NCI-H2107 treated with DMSO at 0.1 percent for 48 hours (cell line): ENCODE results near the gene NPFF.

Experiments
- DNase-seq: peaks from one replicate; lab custom pipeline; 2025; ENCODE audit not compliant: unreplicated experiment; lab: John Stamatoyannopoulos, UW

Gene NPFF

GRCh38 chr12:53478865-53479264 lies 28.4 kb downstream of the NPFF start:
- DNase-seq = no peak

DNA sequence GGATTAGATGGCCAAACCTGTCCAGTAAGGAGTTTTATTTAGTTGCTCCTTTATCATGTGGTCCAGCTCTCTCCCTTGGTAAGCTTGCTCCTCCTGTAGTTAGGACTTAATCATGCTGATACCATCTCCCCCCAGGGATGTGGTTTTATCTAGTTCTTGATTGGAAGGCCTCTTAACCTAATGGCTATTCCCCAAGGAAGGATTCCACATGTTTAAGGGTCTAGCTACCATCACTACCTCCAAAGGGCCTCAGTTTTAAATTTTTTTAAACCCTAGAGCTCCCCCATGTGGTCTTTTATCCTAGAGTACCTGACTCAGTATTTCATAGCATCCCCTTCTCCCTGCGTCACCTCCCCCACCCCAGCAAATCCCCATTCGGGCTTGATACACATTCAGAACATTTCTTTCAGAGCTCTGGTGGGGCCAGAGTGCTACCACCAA lies 30.5 kb downstream of the NPFF start:
- no peak for DNase-seq

GRCh38 chr12:53474819-53475218 lies 32.5 kb downstream of the NPFF start:
- no peak for DNase-seq

GRCh38 chr12:53474077-53474476 lies 33.2 kb downstream of the NPFF start:
- no peak for DNase-seq

- DNase-seq = no peak
Measured at GRCh38 chr12:53472056-53472582, 35.2 kb downstream of the NPFF start.

GRCh38 chr12:53468282-53468681 lies 39.0 kb downstream of the NPFF start:
- DNase-seq = no peak

GRCh38 chr12:53467880-53468279 lies 39.4 kb downstream of the NPFF start:
- no peak for DNase-seq

DNA sequence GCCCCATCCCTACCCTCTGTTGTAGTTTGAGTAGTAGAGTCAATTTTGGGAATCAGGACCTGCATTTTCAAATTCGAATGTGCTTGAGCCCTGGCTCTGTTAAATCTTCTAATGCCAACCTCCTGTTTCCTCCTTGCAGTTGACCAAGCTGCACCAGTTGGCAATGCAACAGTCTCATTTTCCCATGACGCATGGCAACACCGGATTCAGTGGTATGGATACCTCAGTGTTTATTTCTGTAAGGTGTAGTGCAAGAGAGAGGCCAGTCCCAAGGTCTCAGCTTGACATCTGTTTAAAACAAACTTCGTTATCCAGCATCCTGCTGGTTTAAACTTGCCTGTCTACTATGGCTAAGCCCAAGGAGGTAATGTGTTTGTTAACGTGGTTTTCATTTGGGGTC lies 40.2 kb downstream of the NPFF start:
- no peak for DNase-seq

DNA sequence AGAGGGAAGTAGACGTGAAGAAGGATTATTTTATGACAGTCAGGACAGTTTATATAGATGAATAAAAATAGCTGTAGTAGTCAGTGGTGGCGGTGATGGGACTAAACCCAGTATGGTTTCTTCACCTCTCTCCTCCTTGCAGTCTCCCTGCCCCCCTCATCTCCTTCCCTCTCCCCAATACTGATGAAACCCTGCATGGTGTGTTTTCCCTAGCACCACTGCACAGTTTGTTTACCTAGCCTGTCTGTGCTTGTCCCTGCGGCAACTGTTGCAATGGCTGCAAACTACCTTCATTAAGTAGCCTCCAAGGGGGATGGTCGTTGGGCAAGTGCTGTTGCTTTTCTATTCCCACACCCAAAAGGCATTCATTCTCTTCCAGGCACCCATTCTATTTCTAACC lies 40.6 kb downstream of the NPFF start:
- DNase-seq = no peak

DNA sequence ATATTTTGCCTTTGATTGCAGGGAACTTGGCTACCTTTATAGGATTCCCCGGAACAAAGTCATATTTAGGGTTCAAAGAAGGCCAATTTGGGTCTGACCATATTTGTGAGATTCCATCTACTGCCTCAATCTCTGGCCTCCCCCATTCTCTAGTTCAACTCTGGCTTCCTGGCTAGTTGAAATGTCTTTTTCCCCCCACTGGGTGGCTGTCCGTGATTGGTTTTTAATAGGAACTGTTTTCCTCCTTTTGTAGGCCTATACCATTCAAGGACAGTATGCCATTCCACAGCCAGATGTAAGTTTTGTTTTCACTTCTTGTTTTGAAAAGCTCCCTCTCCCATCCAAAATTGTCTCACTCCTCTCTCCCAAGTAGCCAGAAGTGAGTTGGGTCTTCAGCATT lies 41.6 kb downstream of the NPFF start:
- DNase-seq = no peak

DNA sequence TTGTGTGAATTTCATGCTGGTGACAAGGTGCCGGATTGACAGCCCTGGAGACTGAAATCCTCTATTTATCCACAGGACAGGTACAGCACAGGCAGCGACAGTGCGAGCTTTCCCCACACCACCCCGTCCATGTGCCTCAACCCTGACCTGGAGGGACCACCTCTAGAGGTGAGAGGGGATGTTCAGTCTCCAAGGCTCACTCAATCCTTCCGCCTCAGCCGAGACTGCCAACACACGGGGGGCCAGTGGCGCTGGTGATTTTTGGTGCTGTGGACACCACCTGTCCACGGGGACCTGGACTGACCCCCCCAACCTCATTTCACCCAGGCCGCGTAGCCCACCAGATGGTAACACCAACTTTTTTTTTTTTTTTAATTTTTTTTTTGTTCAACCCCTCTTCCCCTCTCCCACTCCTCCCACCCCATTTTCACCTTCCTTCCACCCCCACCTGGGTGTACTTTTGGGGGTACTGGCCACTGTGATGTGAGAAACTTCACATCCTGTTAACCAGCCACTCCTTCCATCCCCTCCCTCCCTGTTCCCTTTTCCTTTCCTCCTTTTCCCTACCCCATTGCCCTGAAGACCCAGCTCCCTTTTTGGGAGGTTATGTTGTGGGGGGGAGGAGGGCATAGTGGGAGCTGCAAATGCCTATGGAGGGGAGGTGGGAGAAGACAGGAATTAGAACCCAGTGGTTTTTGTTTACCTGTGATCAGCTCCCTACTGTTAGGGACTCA lies 42.4 kb downstream of the NPFF start:
- DNase-seq = no peak

GRCh38 chr12:53463802-53464560 lies 43.3 kb downstream of the NPFF start:
- DNase-seq = no peak

- DNase-seq = no peak
Measured at GRCh38 chr12:53462935-53463334, 44.3 kb downstream of the NPFF start.

DNA sequence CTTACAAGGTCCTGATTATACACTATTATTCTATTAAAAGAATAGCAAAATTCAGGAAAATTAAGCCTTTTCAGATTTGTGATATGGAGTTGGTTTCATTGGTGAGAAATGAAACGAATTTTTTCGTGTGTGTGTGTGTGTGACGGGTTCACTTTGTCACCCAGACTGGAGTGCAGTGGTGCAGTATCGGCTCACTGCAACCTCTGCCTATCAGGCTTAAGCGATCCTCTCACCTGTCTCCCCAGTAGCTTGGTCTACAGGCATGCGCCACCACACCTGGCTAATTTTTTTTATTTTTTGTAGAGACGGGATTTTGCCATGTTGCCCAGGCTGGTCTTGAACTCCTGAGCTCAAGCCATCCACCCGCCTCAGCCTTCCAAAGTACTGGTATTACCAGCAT lies 45.7 kb downstream of the NPFF start:
- no peak for DNase-seq

- no peak for DNase-seq
Measured at GRCh38 chr12:53461059-53461458, 46.2 kb downstream of the NPFF start.

- no peak for DNase-seq
Measured at GRCh38 chr12:53459097-53459496, 48.2 kb downstream of the NPFF start.
